ENCODE data around the gene MAGEB6B.
"Not testable (repeated sequence)": the region's sequence is repeated elsewhere in the genome, so short reads cannot be mapped to it uniquely, and the experiment has no call there.

MAGEB6B gene

GRCh38 chrX:26160301-26160700 is at the start of gene MAGEB6B:
Gene MAGEB6B, plus strand, starts transcription at chrX:26160601. Its CDS starts 0 bp downstream, at chrX:26160601.
- no peak for DNase-seq (ENCODE audit: low spot score)

DNA sequence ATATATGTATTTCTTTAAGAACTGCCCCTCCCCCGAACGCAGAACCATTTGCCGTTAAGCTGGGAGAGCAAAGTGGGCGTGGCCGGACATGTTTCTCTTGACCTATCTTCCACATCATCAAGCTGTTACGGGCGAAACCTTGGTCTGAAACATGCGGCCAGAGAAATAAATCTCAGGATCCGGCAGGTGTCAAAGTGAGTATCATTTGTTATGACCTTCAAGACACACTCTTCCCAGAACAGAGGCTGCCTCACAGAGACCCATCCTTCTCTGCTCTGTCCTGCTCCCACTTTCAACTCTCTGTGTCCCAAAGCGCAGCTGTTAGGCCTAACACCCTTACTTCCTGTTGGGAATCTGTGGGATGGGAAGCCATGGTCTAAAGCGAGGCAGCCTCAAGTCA is 22.1 kb upstream of the MAGEB6B start, which contains the start of gene MAGEB18:
Gene MAGEB18 (plus strand): TSS at position 70 of the 400 bp plus-strand sequence. CDS start 643 bp downstream, outside the sequence.
- DNase-seq (ENCODE audit: low spot score): no peak

DNA sequence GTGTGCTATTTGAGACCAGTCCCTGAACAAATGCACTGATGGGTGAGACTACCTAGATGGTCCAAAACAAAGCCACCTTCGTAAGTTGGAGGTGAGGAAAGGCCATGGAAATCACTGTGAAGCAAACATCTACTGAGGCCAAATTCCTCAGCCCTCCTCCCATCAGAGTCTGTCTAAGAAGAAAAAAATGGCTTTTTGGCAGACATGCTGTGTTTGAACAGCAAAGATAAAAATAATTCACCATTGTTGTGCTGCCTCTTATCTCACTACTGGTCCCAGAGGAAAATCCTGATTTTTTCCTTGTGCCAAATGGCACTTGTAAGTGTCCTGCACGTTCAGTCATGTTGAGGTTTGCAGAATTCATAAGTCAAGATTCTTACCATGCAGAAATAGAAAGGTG is 14.4 kb upstream of the MAGEB6B start:
- no peak for DNase-seq (ENCODE audit: low spot score)

- DNase-seq (ENCODE audit: low spot score): no peak
These were observed 31.8 kb downstream of the MAGEB6B start, which contains the start of gene MAGEB6 for GRCh38 chrX:26192204-26192603. Gene MAGEB6, plus strand, starts transcription at chrX:26192440. Its CDS starts 1,407 bp downstream, at chrX:26193847.

- no peak for DNase-seq (ENCODE audit: low spot score)
These were observed 43.2 kb downstream of the MAGEB6B start for GRCh38 chrX:26203561-26203960.

- DNase-seq (ENCODE audit: low spot score): not testable (repeated sequence)
These were observed 44.3 kb downstream of the MAGEB6B start for GRCh38 chrX:26204717-26205116.

- no peak for DNase-seq (ENCODE audit: low spot score)
These were observed 47.6 kb downstream of the MAGEB6B start for GRCh38 chrX:26208012-26208411.

All from CD4-positive, alpha-beta T cell treated with Interleukin-15 for 4 hours (primary cell).